ENCODE data around the gene BLMH. TPM values are rescaled to one million over a fixed set of nuclear protein-coding genes. Genes with fewer than 3 reads are reported as not detected.
A peak's percentile ranks its signal among the peaks of the same experiment; 100 is the strongest.

Gene BLMH
- total RNA-seq, 1 experiment from 2014 or later, result 51.2 TPM

- Histone ChIP-seq H2AFZ (ENCODE audit: low read depth, low read length, poor library complexity, severe bottlenecking) (no peak overlapping the region), H3K9ac (ENCODE audit: low read length) (no peak overlapping the region), H3K27ac (ENCODE audit: low read depth, low read length) (no peak overlapping the region), H3K27me3 (ENCODE audit: insufficient read depth, low read length) (no peaks in the 10 kb centered on the region), H3K4me2 (ENCODE audit: low read length) (no peak overlapping the region), H3K36me3 (ENCODE audit: control insufficient read depth in 1 of 2, insufficient read depth in 2 of 2, low read length in 2 of 2) (no peaks in the 10 kb centered on the region), H3K9me3 (ENCODE audit: control insufficient read depth in 1 of 2, insufficient read depth in 1 of 2, low read depth in 1 of 2, low read length in 2 of 2) (peaks cover 0 to 4% of the 10 kb centered on the region in 2 experiments; a peak in 1 of 4 replicates), H3K4me1 (ENCODE audit: control insufficient read depth in 1 of 2, insufficient read depth in 2 of 2, low read length in 2 of 2) (no peaks in the 10 kb centered on the region), H3K4me3 (replicated peaks in 1 of 2; ENCODE audit: low read depth in 1 of 2, low read length in 2 of 2) (no peak overlapping the region), H4K20me1 (ENCODE audit: insufficient read depth) (no peaks in the 10 kb centered on the region), H3K9me2 (ENCODE audit: insufficient read depth) (no peaks in the 10 kb centered on the region), H3K79me2 (ENCODE audit: insufficient read depth, low read length) (no peaks in the 10 kb centered on the region)
- no peak for TF ChIP-seq SRF (IDR thresholded peaks at IDR 0.05; ENCODE audit: low read depth)
- ChIA-PET CTCF (no interaction called here), RAD21 (ENCODE audit: low non-redundant PET in 1 of 2, low total read pairs in 2 of 2, uncharacterized antibody in 2 of 2, unreplicated experiment in 2 of 2) (no interaction called here), POLR2A (no interaction called here)
- DNase-seq (ENCODE audit: low read depth, low spot score), result no peak
- no peak for ATAC-seq
- intact Hi-C loops (cut with micrococcal nuclease), result no loop called here
- BruUV-seq (replicated peaks), result no TSS peak
Measured at GRCh38 chr17:30300818-30301217, 9.1 kb upstream of the BLMH start.

- POLR2A ChIA-PET, result no interaction called here
Measured at GRCh38 chr17:30299000-30299399, 7.3 kb upstream of the BLMH start.

More at GRCh38 chr17:30299000-30299399, 7.3 kb upstream of the BLMH start:
- H3K4me3 ChIP-seq (replicated peaks in 1 of 2; ENCODE audit: low read depth in 1 of 2, low read length in 2 of 2), result no peak overlapping the region
- intact Hi-C loops (cut with micrococcal nuclease), result no loop called here
- ChIA-PET CTCF (interaction anchor here (1.0 kb wide), 1 partner anchor 38 kb away, joined by 6 read pairs; no protein-coding TSS in a partner anchor), RAD21 (ENCODE audit: low non-redundant PET in 1 of 2, low total read pairs in 2 of 2, uncharacterized antibody in 2 of 2, unreplicated experiment in 2 of 2) (no interaction called here)
- BruUV-seq (replicated peaks), result no TSS peak
- H3K4me2 ChIP-seq (ENCODE audit: low read length), result no peak overlapping the region
- H3K79me2 ChIP-seq (ENCODE audit: insufficient read depth, low read length), result no peaks in the 10 kb centered on the region
- H3K4me1 ChIP-seq (ENCODE audit: control insufficient read depth in 1 of 2, insufficient read depth in 2 of 2, low read length in 2 of 2), result no peaks in the 10 kb centered on the region
- H3K9ac ChIP-seq (ENCODE audit: low read length), result no peak overlapping the region
- DNase-seq (ENCODE audit: low read depth, low spot score) (no peak), ATAC-seq (no peak)
- no peaks in the 10 kb centered on the region for H3K9me2 ChIP-seq (ENCODE audit: insufficient read depth)
- no peak overlapping the region for H3K27ac ChIP-seq (ENCODE audit: low read depth, low read length)
- H3K36me3 ChIP-seq (ENCODE audit: control insufficient read depth in 1 of 2, insufficient read depth in 2 of 2, low read length in 2 of 2), result no peaks in the 10 kb centered on the region
- H4K20me1 ChIP-seq (ENCODE audit: insufficient read depth), result no peaks in the 10 kb centered on the region
- H2AFZ ChIP-seq (ENCODE audit: low read depth, low read length, poor library complexity, severe bottlenecking), result no peak overlapping the region
- H3K9me3 ChIP-seq (ENCODE audit: control insufficient read depth in 1 of 2, insufficient read depth in 1 of 2, low read depth in 1 of 2, low read length in 2 of 2), result peaks cover 0 to 4% of the 10 kb centered on the region in 2 experiments; a peak in 1 of 4 replicates
- no peaks in the 10 kb centered on the region for H3K27me3 ChIP-seq (ENCODE audit: insufficient read depth, low read length)
- TF ChIP-seq REST (IDR thresholded peaks at IDR 0.05; ENCODE audit: low read depth), result no peak
- TF ChIP-seq ZFX (IDR thresholded peaks at IDR 0.05), result no peak
- TF ChIP-seq TCF7L2 (IDR thresholded peaks at IDR 0.05; ENCODE audit: borderline replicate concordance, extremely low read depth, insufficient read depth, insufficient read length), result no peak
- TF ChIP-seq SP1 (IDR thresholded peaks at IDR 0.05; ENCODE audit: low read depth), result no peak
- TF ChIP-seq RAD21 (IDR thresholded peaks at IDR 0.05; ENCODE audit: low read depth), result peak; percentile 47
- TF ChIP-seq, protein P1, sequence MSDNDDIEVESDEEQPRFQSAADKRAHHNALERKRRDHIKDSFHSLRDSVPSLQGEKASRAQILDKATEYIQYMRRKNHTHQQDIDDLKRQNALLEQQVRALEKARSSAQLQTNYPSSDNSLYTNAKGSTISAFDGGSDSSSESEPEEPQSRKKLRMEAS (IDR thresholded peaks at IDR 0.05), result no peak
- TF ChIP-seq EZH2 (IDR thresholded peaks at IDR 0.05), result no peak
- no peak for TF ChIP-seq POLR2AphosphoS5 (IDR thresholded peaks at IDR 0.05; ENCODE audit: low read depth, low read length)
- TF ChIP-seq, protein P2, sequence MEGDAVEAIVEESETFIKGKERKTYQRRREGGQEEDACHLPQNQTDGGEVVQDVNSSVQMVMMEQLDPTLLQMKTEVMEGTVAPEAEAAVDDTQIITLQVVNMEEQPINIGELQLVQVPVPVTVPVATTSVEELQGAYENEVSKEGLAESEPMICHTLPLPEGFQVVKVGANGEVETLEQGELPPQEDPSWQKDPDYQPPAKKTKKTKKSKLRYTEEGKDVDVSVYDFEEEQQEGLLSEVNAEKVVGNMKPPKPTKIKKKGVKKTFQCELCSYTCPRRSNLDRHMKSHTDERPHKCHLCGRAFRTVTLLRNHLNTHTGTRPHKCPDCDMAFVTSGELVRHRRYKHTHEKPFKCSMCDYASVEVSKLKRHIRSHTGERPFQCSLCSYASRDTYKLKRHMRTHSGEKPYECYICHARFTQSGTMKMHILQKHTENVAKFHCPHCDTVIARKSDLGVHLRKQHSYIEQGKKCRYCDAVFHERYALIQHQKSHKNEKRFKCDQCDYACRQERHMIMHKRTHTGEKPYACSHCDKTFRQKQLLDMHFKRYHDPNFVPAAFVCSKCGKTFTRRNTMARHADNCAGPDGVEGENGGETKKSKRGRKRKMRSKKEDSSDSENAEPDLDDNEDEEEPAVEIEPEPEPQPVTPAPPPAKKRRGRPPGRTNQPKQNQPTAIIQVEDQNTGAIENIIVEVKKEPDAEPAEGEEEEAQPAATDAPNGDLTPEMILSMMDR (IDR thresholded peaks at IDR 0.05 in 2 of 3, conservative IDR thresholded peaks at IDR 0.05 in 1 of 3; ENCODE audit: borderline replicate concordance in 1 of 3, insufficient read depth in 1 of 3, low read depth in 2 of 3, low read length in 2 of 3), result peak; percentile 35 to 54 (median 48); a peak in 4 of 6 replicates
- no peak for TF ChIP-seq FOSL1 (IDR thresholded peaks at IDR 0.05; ENCODE audit: low read depth)
- TF ChIP-seq EZH2phosphoT487 (IDR thresholded peaks at IDR 0.05; ENCODE audit: borderline replicate concordance), result no peak
- TF ChIP-seq POLR2A (IDR thresholded peaks at IDR 0.05; ENCODE audit: borderline replicate concordance, extremely low read depth, insufficient read depth, insufficient read length), result no peak
- TF ChIP-seq YY1 (IDR thresholded peaks at IDR 0.05; ENCODE audit: extremely low read depth, insufficient replicate concordance, low read depth, low read length), result no peak
- TF ChIP-seq CEBPB (IDR thresholded peaks at IDR 0.05; ENCODE audit: low read depth), result no peak
- no peak for TF ChIP-seq ATF3 (IDR thresholded peaks at IDR 0.05)
- TF ChIP-seq EGR1 (IDR thresholded peaks at IDR 0.05; ENCODE audit: low read depth), result no peak
